NCI-H2227 treated with DMSO at 0.1 percent for 48 hours (cell line): ENCODE data around the gene NUP98.

Experiments used
- DNase-seq: peaks from one replicate; lab custom pipeline; 2025; lab: John Stamatoyannopoulos, UW

The NUP98 gene

GRCh38 chr11:3735827-3736226 is 61.5 kb downstream of the NUP98 start:
- no peak for DNase-seq

- no peak for DNase-seq
Measured at GRCh38 chr11:3732671-3733436, 64.5 kb downstream of the NUP98 start.

DNA sequence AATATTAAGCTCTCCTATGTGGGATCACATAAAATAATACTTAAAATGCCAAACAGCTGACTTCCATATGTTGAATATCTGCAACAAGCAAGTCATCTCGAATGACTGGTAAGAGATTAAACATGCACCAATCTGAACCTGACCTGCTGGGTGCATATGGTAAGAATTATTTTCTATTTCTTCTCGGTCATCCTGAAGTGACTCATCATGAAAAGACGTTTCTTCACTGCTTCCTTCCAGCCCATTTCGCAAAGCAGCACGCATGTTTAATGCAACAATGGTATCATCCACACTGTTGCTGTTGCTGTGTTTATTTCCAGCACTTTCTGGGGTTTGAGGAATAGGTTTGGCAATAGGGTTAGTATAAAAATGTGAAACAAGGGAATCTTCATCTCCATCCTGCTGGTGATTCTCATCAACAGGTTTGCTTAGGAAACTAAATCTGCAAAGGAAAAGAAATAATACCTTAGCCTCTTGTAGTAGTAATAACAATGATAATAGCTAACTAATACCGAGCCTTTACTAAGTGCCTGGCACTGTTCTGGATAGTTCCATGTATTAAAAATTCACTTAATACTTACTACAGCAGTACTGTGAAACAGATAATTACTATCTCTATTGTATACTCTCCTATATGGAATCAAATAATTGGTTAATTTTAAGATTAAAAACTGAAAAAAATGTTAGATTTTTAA is 74.2 kb downstream of the NUP98 start:
- no peak for DNase-seq

GRCh38 chr11:3722100-3722499 is 75.3 kb downstream of the NUP98 start:
- DNase-seq, result no peak

DNA sequence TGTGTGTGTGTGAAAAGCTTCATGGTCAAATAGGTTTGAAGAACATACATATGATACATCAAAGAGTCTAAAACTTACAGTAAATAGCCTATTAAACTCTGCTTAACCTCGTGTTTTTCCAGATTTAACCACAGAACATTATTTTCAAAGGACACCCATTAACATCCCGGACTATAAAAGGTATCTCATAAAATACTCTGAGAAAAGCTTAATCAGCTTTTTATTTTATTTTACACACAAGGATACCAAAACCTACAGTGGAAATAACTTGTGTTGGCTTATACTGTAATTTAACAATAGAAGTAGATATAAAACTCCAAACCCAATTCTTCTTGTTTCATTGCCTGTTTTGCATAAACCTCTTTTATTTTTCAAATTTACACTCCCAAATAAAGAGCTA is 76.4 kb downstream of the NUP98 start:
- DNase-seq, result no peak

- no peak for DNase-seq
Measured at GRCh38 chr11:3712274-3712673, 85.1 kb downstream of the NUP98 start.

DNA sequence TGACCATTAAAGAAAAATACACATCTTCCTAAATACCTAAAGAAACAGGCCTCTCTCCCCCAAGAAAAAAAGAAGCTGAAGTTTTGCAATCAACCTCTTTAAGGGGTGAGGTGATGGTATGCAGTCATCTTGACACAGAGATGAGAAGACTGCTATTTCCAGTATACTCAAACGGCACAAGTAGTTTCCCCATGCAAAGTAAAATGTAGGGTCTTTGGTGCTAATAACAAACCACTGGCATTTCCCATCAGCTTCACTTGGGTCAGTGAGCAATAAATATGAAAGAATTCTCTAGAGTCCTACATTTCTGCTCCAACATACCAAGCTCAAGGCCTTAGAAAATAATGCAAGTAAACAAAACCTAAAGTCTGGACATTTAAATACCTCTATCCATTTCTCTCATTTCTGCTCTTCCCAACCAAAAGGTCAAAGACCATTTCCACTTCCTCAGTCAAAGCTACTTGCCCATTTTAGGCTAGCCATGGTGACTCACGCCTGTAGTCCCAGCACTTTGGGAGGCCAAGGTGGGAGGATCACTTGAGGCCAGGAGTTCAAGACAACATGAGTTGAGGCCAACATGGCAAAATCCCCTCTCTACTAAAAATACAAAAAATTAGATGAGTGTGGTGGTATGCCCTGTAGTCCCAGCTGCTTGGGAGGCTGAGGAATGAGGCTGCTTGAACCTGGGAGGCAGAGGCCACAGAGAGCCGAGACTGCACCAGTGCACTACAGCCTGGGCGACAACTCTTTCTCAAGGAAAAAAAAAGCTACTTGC is 86.7 kb downstream of the NUP98 start:
- DNase-seq, result no peak

DNA sequence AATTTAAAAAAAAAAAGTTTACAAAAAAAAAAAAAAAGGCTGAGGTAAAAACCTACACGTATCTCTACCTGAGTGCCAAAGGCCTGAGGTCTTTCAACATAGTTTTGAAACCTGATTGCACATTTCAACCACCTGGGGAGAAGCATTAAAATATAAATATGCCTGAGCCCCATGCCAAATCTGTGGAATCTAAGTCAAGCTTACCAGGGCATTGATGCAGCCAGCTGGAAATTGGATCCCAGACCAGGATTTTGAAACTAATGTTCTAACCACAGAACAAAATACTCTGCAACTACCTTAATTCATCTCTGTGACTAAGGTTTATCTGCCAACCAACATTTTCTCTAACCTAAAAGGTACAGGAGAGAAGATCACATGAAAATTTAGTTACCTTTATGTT is 87.4 kb downstream of the NUP98 start:
- no peak for DNase-seq

DNA sequence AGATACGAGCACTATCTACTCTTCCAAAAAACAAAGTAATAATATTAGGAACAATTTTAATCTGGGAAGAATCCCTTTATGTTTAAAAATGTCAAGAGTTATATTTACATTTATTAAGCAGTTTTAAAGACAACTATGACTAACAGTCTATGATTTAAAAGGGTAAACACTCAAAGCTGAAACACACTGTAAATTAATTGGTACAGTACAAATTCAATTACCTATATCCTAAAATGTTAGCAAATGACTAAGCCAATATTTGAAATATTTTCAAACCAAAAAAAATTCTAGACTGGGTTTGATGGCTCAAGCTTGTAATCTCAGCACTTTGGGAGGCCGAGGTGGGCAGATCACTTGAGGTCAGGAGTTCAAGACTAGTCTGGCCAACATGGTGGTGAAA is 90.2 kb downstream of the NUP98 start:
- no peak for DNase-seq

- no peak for DNase-seq
Measured at GRCh38 chr11:3703383-3703782, 94.0 kb downstream of the NUP98 start.

- DNase-seq, result no peak
Measured at GRCh38 chr11:3700910-3701309, 96.4 kb downstream of the NUP98 start.

- no peak for DNase-seq
Measured at GRCh38 chr11:3700410-3700809, 96.9 kb downstream of the NUP98 start.

GRCh38 chr11:3686751-3687150 is 110.6 kb downstream of the NUP98 start:
- DNase-seq, result no peak

- DNase-seq, result no peak
Measured at GRCh38 chr11:3685923-3686322, 111.4 kb downstream of the NUP98 start.

GRCh38 chr11:3684819-3685172 is 112.6 kb downstream of the NUP98 start:
- no peak for DNase-seq

DNA sequence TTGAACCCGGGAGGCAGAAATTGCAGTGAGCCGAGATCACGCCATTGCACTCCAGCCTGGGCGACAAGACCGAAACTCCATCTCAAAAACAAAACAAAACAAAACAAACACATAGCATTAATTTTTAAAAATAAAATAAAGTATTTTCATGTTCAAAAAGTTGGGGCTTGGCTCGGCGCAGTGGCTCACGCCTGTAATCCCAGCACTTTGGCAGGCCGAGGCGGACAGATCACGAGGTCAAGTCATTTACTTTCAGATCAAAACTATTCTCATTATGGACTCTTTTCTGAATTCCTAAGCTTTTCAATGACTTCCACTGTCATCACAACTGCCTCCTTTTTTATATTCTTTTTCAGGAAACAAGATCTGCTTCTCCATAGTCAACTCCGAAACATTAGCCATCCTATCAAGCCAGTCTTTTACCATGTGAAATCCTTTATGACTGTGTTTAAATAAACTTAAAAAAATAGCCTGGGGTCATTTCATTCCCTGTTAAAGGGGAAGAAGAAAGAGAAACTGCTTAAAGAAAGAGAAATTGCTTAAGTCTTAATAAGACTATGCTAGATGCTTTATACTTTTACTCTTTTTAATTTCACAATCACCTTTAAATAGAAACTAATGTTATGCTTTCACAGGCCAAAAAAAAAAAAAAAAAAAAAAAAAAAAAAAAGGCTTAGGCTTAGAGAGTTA is 113.1 kb downstream of the NUP98 start:
- no peak for DNase-seq

DNA sequence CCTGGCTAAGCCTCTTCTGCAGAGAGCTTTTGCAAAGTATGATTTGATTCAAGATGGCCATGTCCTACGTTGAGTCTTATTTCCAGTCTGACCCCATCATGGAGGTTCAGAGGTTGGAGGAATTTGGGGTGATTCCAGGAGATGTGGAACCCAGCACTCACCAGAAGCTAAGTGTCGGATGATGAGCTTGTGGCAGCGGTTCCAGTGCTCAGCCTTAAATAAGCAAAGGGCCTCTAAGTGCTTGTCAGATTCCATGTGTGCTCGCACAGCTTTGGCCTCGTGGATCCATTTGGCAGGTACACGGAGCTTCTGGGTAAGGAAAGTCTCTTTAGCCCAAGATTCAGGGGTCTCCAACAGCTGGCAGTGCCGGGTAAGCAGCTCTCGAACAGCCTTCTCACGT is 114.3 kb downstream of the NUP98 start:
- DNase-seq, result no peak

GRCh38 chr11:3679077-3679476 is 118.3 kb downstream of the NUP98 start:
- no peak for DNase-seq

DNA sequence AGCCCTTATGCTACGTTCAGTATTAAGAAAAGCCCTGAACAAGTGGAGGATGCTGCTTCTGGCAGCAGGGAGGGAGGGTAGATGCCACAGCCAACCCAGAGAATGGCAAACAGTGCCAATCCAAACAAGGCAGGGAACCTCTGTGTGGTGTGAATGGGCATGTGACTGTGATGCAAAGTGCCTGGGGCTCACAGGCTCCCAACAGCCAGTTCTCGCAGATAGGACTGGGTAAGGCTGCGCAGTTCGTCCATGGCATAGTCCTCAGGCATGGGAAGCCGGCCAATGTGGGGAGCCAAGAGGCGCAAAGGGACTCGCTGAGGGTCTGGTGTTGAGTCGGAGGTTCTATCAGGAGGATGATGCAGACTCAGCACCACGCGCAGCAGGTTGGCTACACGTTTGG is 121.4 kb downstream of the NUP98 start:
- no peak for DNase-seq

DNA sequence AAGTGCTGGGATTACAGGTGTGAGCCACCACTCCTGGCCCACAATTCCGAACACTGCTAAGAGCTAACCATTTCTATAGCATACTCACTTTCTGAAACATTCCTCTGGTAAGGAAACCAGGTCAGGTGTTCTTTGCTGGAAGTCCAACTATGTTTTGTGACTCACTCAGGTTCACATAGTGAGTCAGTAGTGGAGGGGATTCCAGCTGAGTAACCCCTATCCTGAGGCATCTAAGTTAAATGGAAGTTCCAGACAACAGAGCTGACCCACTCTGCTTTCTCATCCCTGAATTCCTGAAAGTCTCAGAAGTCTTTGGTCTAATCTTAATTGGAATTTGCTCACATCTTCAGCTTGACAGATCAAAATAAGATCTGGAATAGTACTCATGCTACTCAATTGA is 123.2 kb downstream of the NUP98 start:
- no peak for DNase-seq

DNA sequence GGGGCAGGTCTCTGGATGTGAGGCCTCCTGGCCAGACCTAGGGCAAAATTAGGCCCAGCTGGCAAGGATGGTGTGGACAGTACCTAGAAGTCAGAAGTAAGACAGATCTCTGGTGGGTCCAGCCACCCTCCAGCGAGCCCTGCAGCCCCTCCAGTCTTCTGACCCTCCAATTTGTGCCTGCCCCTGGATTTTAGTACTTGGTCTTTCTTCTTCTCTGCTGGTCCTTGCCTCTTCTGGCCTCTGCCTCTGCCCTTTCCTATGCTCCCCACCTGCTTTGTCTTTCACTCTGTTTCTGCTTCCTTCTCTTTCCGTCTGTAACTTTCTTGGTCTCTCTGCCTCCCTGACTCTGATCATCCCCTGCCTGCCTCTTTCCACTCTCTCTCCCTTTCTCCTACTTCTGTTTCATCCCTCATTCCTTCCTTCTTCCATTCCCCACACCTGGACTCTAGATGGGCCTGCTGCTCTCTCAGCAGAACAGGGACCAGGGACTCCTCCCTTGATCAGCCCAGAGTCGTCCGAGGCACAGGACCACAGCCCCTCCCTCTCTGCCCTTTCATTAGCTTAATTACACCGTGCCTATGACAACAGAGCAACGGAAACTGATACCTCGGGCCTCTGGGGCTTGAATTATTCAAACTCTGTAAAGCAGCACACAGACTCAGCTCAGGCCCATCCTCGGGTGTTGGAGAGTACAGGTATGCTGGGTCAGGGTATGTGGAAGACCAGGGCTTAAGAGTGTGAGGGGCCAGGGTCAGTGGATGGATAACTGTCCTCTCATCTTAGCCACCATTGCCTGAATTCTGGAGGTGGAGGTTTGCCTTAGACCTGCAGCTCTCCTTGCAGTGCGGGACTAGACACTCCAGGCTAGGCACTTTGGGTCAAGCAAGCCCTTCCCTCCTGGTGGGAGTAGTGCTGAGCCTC is 125.8 kb downstream of the NUP98 start, which contains the start of gene CHRNA10:
CHRNA10 (minus strand) TSS at position 51 of the 921 bp plus-strand sequence. CDS start 72 bp downstream, outside the sequence.
- DNase-seq, result no peak
